ENCODE measurements around the gene CTAG2.
"Not testable (repeated sequence)": the region's sequence is repeated elsewhere in the genome, so short reads cannot be mapped to it uniquely, and the experiment has no call there.

Gene CTAG2

GRCh38 chrX:154653413-154653812 lies at the start of gene CTAG2:
CTAG2 (minus strand) TSS chrX:154653579; CDS start chrX:154653515, 64 bp downstream.
- H3K36me3 Mint-ChIP-seq; H3K9me3 Mint-ChIP-seq; DNase-seq; ATAC-seq (replicated peaks); H3K4me3 Mint-ChIP-seq; H3K27me3 Mint-ChIP-seq; H3K4me1 Mint-ChIP-seq; H3K27ac Mint-ChIP-seq: not testable (repeated sequence)

DNA sequence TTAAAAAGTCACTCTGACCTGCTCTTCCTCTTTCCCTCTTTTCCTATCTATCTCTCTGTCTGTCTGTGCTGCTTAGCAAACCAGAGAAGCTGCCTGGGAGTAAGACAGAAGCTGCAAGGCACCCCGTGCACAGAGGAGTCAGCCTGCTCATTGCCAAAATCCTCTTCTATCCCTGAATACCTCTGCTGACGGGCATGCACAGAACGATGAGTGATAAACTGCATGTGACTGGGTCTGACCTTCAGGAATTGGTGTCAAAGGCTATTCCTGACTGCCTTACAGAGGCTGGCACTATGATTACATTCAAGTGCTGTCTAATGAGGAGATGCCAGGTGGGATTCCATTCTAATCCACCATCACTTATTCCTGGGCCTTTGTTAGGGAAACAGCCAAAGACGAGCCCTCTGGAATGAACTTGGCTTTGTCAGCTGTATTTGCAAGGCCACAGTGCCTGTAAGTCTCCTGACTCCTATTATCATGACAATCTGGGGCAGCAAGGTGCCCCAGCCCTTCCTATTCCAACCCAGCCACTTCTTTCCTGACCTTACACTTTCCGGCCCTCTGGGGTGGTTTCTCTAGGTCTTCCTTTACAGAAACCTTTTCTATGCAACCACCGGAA lies 45.4 kb upstream of the CTAG2 start:
- H3K4me3 Mint-ChIP-seq: no peak overlapping the region
- H3K27me3 Mint-ChIP-seq: no peaks in the 10 kb centered on the region
- H3K27ac Mint-ChIP-seq: no peak overlapping the region
- ATAC-seq (replicated peaks) (no peak), DNase-seq (no peak)
- H3K4me1 Mint-ChIP-seq: peaks cover 6 to 20% of the 10 kb centered on the region in 2 donors
- no peaks in the 10 kb centered on the region for H3K9me3 Mint-ChIP-seq
- peaks cover 7 to 11% of the 10 kb centered on the region in 2 donors for H3K36me3 Mint-ChIP-seq

DNA sequence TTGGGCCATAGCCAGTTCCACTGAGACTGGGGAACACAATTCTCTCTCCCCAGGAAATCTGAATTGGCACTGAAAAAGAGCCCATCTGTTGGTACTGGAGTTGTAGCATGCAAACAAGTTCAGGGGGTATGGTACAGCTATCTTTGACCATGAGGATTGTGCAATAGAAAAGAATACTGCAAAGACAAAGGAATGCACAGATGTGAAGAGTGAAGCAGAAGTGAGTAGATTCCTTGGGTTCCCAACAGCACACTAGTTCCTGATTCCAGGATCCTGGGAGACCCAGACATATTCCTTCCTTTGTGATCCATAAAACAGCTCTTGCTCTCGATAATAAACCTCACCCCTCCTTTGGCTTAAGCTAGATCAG lies 43.3 kb upstream of the CTAG2 start:
- peaks cover 8 to 12% of the 10 kb centered on the region in 2 donors for H3K36me3 Mint-ChIP-seq
- no peak overlapping the region for H3K4me3 Mint-ChIP-seq
- H3K27me3 Mint-ChIP-seq: no peaks in the 10 kb centered on the region
- ATAC-seq (replicated peaks) (no peak), DNase-seq (no peak)
- peaks cover 0 to 3% of the 10 kb centered on the region in 2 donors for H3K9me3 Mint-ChIP-seq
- no peak overlapping the region for H3K27ac Mint-ChIP-seq
- H3K4me1 Mint-ChIP-seq: peaks cover 6 to 20% of the 10 kb centered on the region in 2 donors

DNA sequence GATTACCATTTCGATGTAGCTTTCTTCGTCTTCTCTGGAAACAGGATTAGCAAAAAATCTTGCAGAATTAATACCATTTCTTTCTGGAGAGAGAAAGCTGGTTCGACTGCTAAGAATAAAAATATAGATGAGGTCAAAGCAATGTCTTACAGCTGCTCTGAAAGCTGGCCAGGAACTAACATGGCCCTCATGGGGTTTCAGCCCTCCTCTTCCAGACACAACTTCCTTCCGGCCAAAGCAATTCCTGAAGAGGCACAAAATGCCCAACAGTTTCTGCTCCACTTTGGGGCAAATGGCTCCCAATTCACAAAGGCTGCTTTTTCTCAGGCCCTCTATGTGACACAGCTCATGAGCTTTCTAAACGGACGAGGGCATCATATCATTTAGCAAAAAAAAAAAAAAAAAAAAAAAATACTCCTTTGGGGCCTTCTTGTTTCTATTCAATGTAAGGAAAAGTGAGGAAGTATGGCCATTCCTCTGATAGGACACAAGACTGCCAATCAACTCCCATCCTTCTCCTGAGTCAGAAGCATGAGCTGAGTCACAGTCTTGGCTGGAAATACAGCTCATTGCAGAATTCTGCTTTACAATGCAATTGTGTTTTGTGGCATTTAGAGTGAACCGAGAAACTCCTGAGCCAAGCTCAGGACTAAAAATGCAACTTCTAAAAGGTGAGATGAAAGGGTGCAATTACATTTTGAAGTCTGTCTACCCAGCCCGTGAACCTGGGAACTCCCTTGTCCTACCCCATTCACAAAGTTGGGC lies 42.7 kb upstream of the CTAG2 start:
- H3K27me3 Mint-ChIP-seq: no peaks in the 10 kb centered on the region
- no peak for ATAC-seq (replicated peaks)
- peaks cover 6 to 20% of the 10 kb centered on the region in 2 donors for H3K4me1 Mint-ChIP-seq
- H3K9me3 Mint-ChIP-seq: peaks cover 0 to 5% of the 10 kb centered on the region in 2 donors
- H3K27ac Mint-ChIP-seq: no peak overlapping the region
- DNase-seq: no peak
- H3K4me3 Mint-ChIP-seq: no peak overlapping the region
- H3K36me3 Mint-ChIP-seq: peaks cover 8 to 14% of the 10 kb centered on the region in 2 donors

DNA sequence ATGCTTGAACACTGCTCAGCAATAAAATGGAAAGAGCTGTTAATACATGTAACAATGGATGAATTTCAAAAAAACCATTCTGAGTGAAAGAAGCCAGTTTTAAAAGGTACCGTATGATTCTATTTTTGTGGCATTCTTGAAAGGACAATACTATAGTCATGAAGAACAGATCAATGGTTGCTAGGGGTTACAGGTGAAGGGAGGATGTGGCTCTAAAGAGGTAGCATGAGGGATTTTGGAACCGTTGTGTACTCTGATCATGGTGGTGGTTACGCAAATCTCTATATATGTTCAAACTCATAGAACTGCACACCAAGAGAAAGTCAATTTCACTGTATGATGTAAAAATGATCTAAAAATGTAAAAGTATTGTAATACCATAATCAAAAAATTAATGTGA lies 40.0 kb upstream of the CTAG2 start:
- ATAC-seq (replicated peaks) (no peak), DNase-seq (no peak)
- H3K4me3 Mint-ChIP-seq: no peak overlapping the region
- no peak overlapping the region for H3K27ac Mint-ChIP-seq
- H3K36me3 Mint-ChIP-seq: peaks cover 3 to 15% of the 10 kb centered on the region in 2 donors
- peaks cover 3 to 8% of the 10 kb centered on the region in 2 donors for H3K9me3 Mint-ChIP-seq
- H3K4me1 Mint-ChIP-seq: peaks cover 4 to 5% of the 10 kb centered on the region in 2 donors
- no peaks in the 10 kb centered on the region for H3K27me3 Mint-ChIP-seq

GRCh38 chrX:154690438-154690837 lies 37.1 kb upstream of the CTAG2 start:
- H3K27ac Mint-ChIP-seq; H3K4me3 Mint-ChIP-seq; H3K4me1 Mint-ChIP-seq; DNase-seq; H3K9me3 Mint-ChIP-seq; H3K27me3 Mint-ChIP-seq; ATAC-seq (replicated peaks): not testable (repeated sequence)
- H3K36me3 Mint-ChIP-seq: peaks cover 0 to 15% of the 10 kb centered on the region in 2 donors

GRCh38 chrX:154672084-154672483 lies 18.7 kb upstream of the CTAG2 start:
- not testable (repeated sequence) for H3K4me3 Mint-ChIP-seq; H3K27me3 Mint-ChIP-seq; H3K27ac Mint-ChIP-seq; ATAC-seq (replicated peaks); H3K4me1 Mint-ChIP-seq; H3K36me3 Mint-ChIP-seq; DNase-seq
- H3K9me3 Mint-ChIP-seq: peaks cover 9 to 17% of the 10 kb centered on the region in 2 donors

GRCh38 chrX:154670848-154671247 lies 17.5 kb upstream of the CTAG2 start:
- not testable (repeated sequence) for H3K36me3 Mint-ChIP-seq; H3K4me1 Mint-ChIP-seq; H3K27ac Mint-ChIP-seq; H3K27me3 Mint-ChIP-seq; DNase-seq; H3K4me3 Mint-ChIP-seq; ATAC-seq (replicated peaks)
- peaks cover 9 to 22% of the 10 kb centered on the region in 2 donors for H3K9me3 Mint-ChIP-seq

- H3K27me3 Mint-ChIP-seq: no peaks in the 10 kb centered on the region
- peak; percentile 71 to 74 for ATAC-seq (replicated peaks)
- peaks cover 4 to 31% of the 10 kb centered on the region in 2 donors for H3K4me1 Mint-ChIP-seq
- no peak overlapping the region for H3K4me3 Mint-ChIP-seq
- H3K36me3 Mint-ChIP-seq: peaks cover 2 to 3% of the 10 kb centered on the region in 2 donors
- DNase-seq: no peak
- peaks cover 7 to 25% of the 10 kb centered on the region in 2 donors for H3K9me3 Mint-ChIP-seq
- H3K27ac Mint-ChIP-seq: peak overlapping the region; percentile 85
Measured at GRCh38 chrX:154661899-154662298, 8.5 kb upstream of the CTAG2 start.

- DNase-seq (no peak), ATAC-seq (replicated peaks) (peak; percentile 93 to 94)
- Mint-ChIP-seq H3K36me3 (peaks cover 2 to 3% of the 10 kb centered on the region in 2 donors), H3K4me1 (peaks cover 4 to 31% of the 10 kb centered on the region in 2 donors), H3K4me3 (peak overlapping the region in 1 of 2 donors; percentile 52), H3K9me3 (peaks cover 7 to 21% of the 10 kb centered on the region in 2 donors), H3K27me3 (no peaks in the 10 kb centered on the region), H3K27ac (peak overlapping the region; percentile 85)
Measured at GRCh38 chrX:154661170-154661569, 7.8 kb upstream of the CTAG2 start.

GRCh38 chrX:154660541-154660940 lies 7.2 kb upstream of the CTAG2 start:
- Mint-ChIP-seq H3K27ac (no peak overlapping the region), H3K9me3 (peaks cover 7 to 17% of the 10 kb centered on the region in 2 donors), H3K27me3 (no peaks in the 10 kb centered on the region), H3K4me3 (no peak overlapping the region), H3K36me3 (peaks cover 2 to 3% of the 10 kb centered on the region in 2 donors), H3K4me1 (peaks cover 4 to 27% of the 10 kb centered on the region in 2 donors)
- ATAC-seq (replicated peaks) (no peak), DNase-seq (no peak)

GRCh38 chrX:154658957-154659356 lies 5.6 kb upstream of the CTAG2 start:
- ATAC-seq (replicated peaks): no peak
- Mint-ChIP-seq H3K9me3 (peaks cover 7 to 17% of the 10 kb centered on the region in 2 donors), H3K36me3 (peaks cover 2 to 3% of the 10 kb centered on the region in 2 donors), H3K4me3 (no peak overlapping the region), H3K27ac (peak overlapping the region; percentile 0), H3K4me1 (peaks cover 4 to 32% of the 10 kb centered on the region in 2 donors), H3K27me3 (no peaks in the 10 kb centered on the region)
- no peak for DNase-seq

- Mint-ChIP-seq H3K9me3 (peaks cover 5 to 12% of the 10 kb centered on the region in 2 donors), H3K4me3 (no peak overlapping the region), H3K27ac (no peak overlapping the region), H3K27me3 (no peaks in the 10 kb centered on the region), H3K4me1 (peaks cover 4 to 26% of the 10 kb centered on the region in 2 donors), H3K36me3 (peaks cover 0 to 3% of the 10 kb centered on the region in 2 donors)
- no peak for ATAC-seq (replicated peaks)
- DNase-seq: no peak
Measured at GRCh38 chrX:154658187-154658586, 4.8 kb upstream of the CTAG2 start.

GRCh38 chrX:154657226-154657805 lies 3.9 kb upstream of the CTAG2 start:
- Mint-ChIP-seq H3K36me3 (peaks cover 0 to 3% of the 10 kb centered on the region in 2 donors), H3K9me3 (peaks cover 2 to 9% of the 10 kb centered on the region in 2 donors), H3K4me3 (no peak overlapping the region), H3K27ac (no peak overlapping the region), H3K4me1 (peaks cover 1 to 18% of the 10 kb centered on the region in 2 donors), H3K27me3 (no peaks in the 10 kb centered on the region)
- DNase-seq: no peak
- no peak for ATAC-seq (replicated peaks)
